ENCODE results near the gene FRMD4A.

FRMD4A gene

GRCh38 chr10:13652860-13653259 lies 677.9 kb downstream of the FRMD4A start:
- ATAC-seq (ENCODE audit: low read depth): no peak
- no peaks in the 10 kb centered on the region for H3K27me3 Mint-ChIP-seq

GRCh38 chr10:13651969-13652720 lies 678.6 kb downstream of the FRMD4A start:
- H3K9me3 Mint-ChIP-seq: no peaks in the 10 kb centered on the region
- no peaks in the 10 kb centered on the region for H3K27me3 Mint-ChIP-seq
- no peak for DNase-seq (ENCODE audit: low spot score in 2 of 2)
- ATAC-seq (ENCODE audit: low read depth): no peak
- H3K4me3 Mint-ChIP-seq: no peak overlapping the region
- H3K4me1 Mint-ChIP-seq: no peaks in the 10 kb centered on the region
- peaks cover 11% of the 10 kb centered on the region for H3K36me3 Mint-ChIP-seq
- no peak overlapping the region for H3K27ac Mint-ChIP-seq

More at GRCh38 chr10:13652860-13653259, 677.9 kb downstream of the FRMD4A start:
- no peak overlapping the region for H3K4me3 Mint-ChIP-seq
- DNase-seq (ENCODE audit: low spot score in 2 of 2): no peak
- H3K27ac Mint-ChIP-seq: no peak overlapping the region
- no peaks in the 10 kb centered on the region for H3K4me1 Mint-ChIP-seq
- peaks cover 9% of the 10 kb centered on the region for H3K36me3 Mint-ChIP-seq
- no peaks in the 10 kb centered on the region for H3K9me3 Mint-ChIP-seq

GRCh38 chr10:13650961-13651360 lies 679.8 kb downstream of the FRMD4A start:
- H3K9me3 Mint-ChIP-seq: no peaks in the 10 kb centered on the region
- H3K27ac Mint-ChIP-seq: no peak overlapping the region
- peaks cover 18% of the 10 kb centered on the region for H3K36me3 Mint-ChIP-seq
- ATAC-seq (ENCODE audit: low read depth) (no peak), DNase-seq (ENCODE audit: low spot score in 2 of 2) (no peak)
- no peak overlapping the region for H3K4me3 Mint-ChIP-seq
- no peaks in the 10 kb centered on the region for H3K27me3 Mint-ChIP-seq
- H3K4me1 Mint-ChIP-seq: no peaks in the 10 kb centered on the region

- no peaks in the 10 kb centered on the region for H3K27me3 Mint-ChIP-seq
- H3K4me1 Mint-ChIP-seq: no peaks in the 10 kb centered on the region
- no peaks in the 10 kb centered on the region for H3K9me3 Mint-ChIP-seq
- no peak overlapping the region for H3K27ac Mint-ChIP-seq
- no peak for ATAC-seq (ENCODE audit: low read depth)
- DNase-seq (ENCODE audit: low spot score in 2 of 2): no peak
- H3K36me3 Mint-ChIP-seq: peaks cover 25% of the 10 kb centered on the region
- no peak overlapping the region for H3K4me3 Mint-ChIP-seq
These were observed 680.7 kb downstream of the FRMD4A start for GRCh38 chr10:13649844-13650520.

- no peaks in the 10 kb centered on the region for H3K9me3 Mint-ChIP-seq
- no peak for ATAC-seq (ENCODE audit: low read depth)
- H3K27ac Mint-ChIP-seq: no peak overlapping the region
- no peak for DNase-seq (ENCODE audit: low spot score in 2 of 2)
- H3K27me3 Mint-ChIP-seq: no peaks in the 10 kb centered on the region
- no peak overlapping the region for H3K4me3 Mint-ChIP-seq
- peaks cover 29% of the 10 kb centered on the region for H3K36me3 Mint-ChIP-seq
- no peaks in the 10 kb centered on the region for H3K4me1 Mint-ChIP-seq
These were observed 682.3 kb downstream of the FRMD4A start for GRCh38 chr10:13648425-13648824.

- DNase-seq (ENCODE audit: low spot score in 2 of 2): no peak
- Mint-ChIP-seq H3K4me3 (no peak overlapping the region), H3K9me3 (peaks cover 20% of the 10 kb centered on the region), H3K36me3 (peaks cover 55% of the 10 kb centered on the region), H3K4me1 (no peaks in the 10 kb centered on the region), H3K27ac (no peak overlapping the region), H3K27me3 (no peaks in the 10 kb centered on the region)
- ATAC-seq (ENCODE audit: low read depth): no peak
These were observed 685.9 kb downstream of the FRMD4A start for GRCh38 chr10:13644866-13645265.

GRCh38 chr10:13643016-13643415 lies 687.7 kb downstream of the FRMD4A start:
- H3K27ac Mint-ChIP-seq: no peak overlapping the region
- peaks cover 61% of the 10 kb centered on the region for H3K36me3 Mint-ChIP-seq
- ATAC-seq (ENCODE audit: low read depth) (no peak), DNase-seq (ENCODE audit: low spot score in 2 of 2) (no peak)
- no peaks in the 10 kb centered on the region for H3K4me1 Mint-ChIP-seq
- H3K4me3 Mint-ChIP-seq: no peak overlapping the region
- H3K27me3 Mint-ChIP-seq: no peaks in the 10 kb centered on the region
- H3K9me3 Mint-ChIP-seq: peaks cover 20% of the 10 kb centered on the region

- ATAC-seq (ENCODE audit: low read depth) (no peak), DNase-seq (ENCODE audit: low spot score in 2 of 2) (no peak)
- Mint-ChIP-seq H3K4me3 (no peak overlapping the region), H3K27me3 (no peaks in the 10 kb centered on the region), H3K4me1 (no peaks in the 10 kb centered on the region), H3K36me3 (peaks cover 62% of the 10 kb centered on the region), H3K27ac (no peak overlapping the region), H3K9me3 (peaks cover 20% of the 10 kb centered on the region)
These were observed 688.4 kb downstream of the FRMD4A start for GRCh38 chr10:13642293-13642692.

GRCh38 chr10:13637894-13638293 lies 692.8 kb downstream of the FRMD4A start:
- peaks cover 20% of the 10 kb centered on the region for H3K9me3 Mint-ChIP-seq

GRCh38 chr10:13637303-13637856 lies 693.3 kb downstream of the FRMD4A start:
- Mint-ChIP-seq H3K27me3 (no peaks in the 10 kb centered on the region), H3K27ac (no peak overlapping the region), H3K36me3 (peaks cover 63% of the 10 kb centered on the region), H3K4me3 (no peak overlapping the region), H3K4me1 (peaks cover 4% of the 10 kb centered on the region), H3K9me3 (peaks cover 18% of the 10 kb centered on the region)
- ATAC-seq (ENCODE audit: low read depth) (no peak), DNase-seq (ENCODE audit: low spot score in 2 of 2) (no peak)

More at GRCh38 chr10:13637894-13638293, 692.8 kb downstream of the FRMD4A start:
- H3K27ac Mint-ChIP-seq: no peak overlapping the region
- H3K36me3 Mint-ChIP-seq: peaks cover 65% of the 10 kb centered on the region
- ATAC-seq (ENCODE audit: low read depth) (no peak), DNase-seq (ENCODE audit: low spot score in 2 of 2) (no peak)
- no peak overlapping the region for H3K4me3 Mint-ChIP-seq
- no peaks in the 10 kb centered on the region for H3K27me3 Mint-ChIP-seq
- peaks cover 3% of the 10 kb centered on the region for H3K4me1 Mint-ChIP-seq

GRCh38 chr10:13636776-13637175 lies 693.9 kb downstream of the FRMD4A start:
- Mint-ChIP-seq H3K9me3 (peaks cover 13% of the 10 kb centered on the region), H3K36me3 (peaks cover 59% of the 10 kb centered on the region), H3K27me3 (no peaks in the 10 kb centered on the region), H3K4me3 (no peak overlapping the region), H3K4me1 (peaks cover 4% of the 10 kb centered on the region), H3K27ac (no peak overlapping the region)
- ATAC-seq (ENCODE audit: low read depth) (no peak), DNase-seq (ENCODE audit: low spot score in 2 of 2) (no peak)

GRCh38 chr10:13634207-13634606 lies 696.5 kb downstream of the FRMD4A start:
- H3K9me3 Mint-ChIP-seq: no peaks in the 10 kb centered on the region
- H3K36me3 Mint-ChIP-seq: peaks cover 52% of the 10 kb centered on the region
- ATAC-seq (ENCODE audit: low read depth): no peak
- no peak overlapping the region for H3K27ac Mint-ChIP-seq
- no peak overlapping the region for H3K4me3 Mint-ChIP-seq
- no peak for DNase-seq (ENCODE audit: low spot score in 2 of 2)
- peaks cover 4% of the 10 kb centered on the region for H3K4me1 Mint-ChIP-seq
- no peaks in the 10 kb centered on the region for H3K27me3 Mint-ChIP-seq

GRCh38 chr10:13633689-13634088 lies 697.0 kb downstream of the FRMD4A start:
- DNase-seq (ENCODE audit: low spot score in 2 of 2) (no peak), ATAC-seq (ENCODE audit: low read depth) (no peak)
- H3K27me3 Mint-ChIP-seq: no peaks in the 10 kb centered on the region
- no peaks in the 10 kb centered on the region for H3K9me3 Mint-ChIP-seq
- H3K4me3 Mint-ChIP-seq: no peak overlapping the region
- no peak overlapping the region for H3K27ac Mint-ChIP-seq
- peaks cover 51% of the 10 kb centered on the region for H3K36me3 Mint-ChIP-seq
- H3K4me1 Mint-ChIP-seq: peaks cover 4% of the 10 kb centered on the region

GRCh38 chr10:13632884-13633440 lies 697.8 kb downstream of the FRMD4A start:
- no peaks in the 10 kb centered on the region for H3K9me3 Mint-ChIP-seq
- DNase-seq (ENCODE audit: low spot score in 2 of 2): no peak
- peak overlapping the region; percentile 21 for H3K27ac Mint-ChIP-seq
- H3K27me3 Mint-ChIP-seq: no peaks in the 10 kb centered on the region
- no peak overlapping the region for H3K4me3 Mint-ChIP-seq
- ATAC-seq (ENCODE audit: low read depth): no peak
- H3K36me3 Mint-ChIP-seq: peaks cover 49% of the 10 kb centered on the region
- peaks cover 4% of the 10 kb centered on the region for H3K4me1 Mint-ChIP-seq

All from memory B cell (primary cell).